GM18861 (cell line): ENCODE results near the gene GALNT2.

Experiments used
- ATAC-seq: cut with Tn5 transposase; IDR thresholded peaks from one replicate; pipeline ENCODE4 v1.9.1; 2021; ENCODE audit not compliant: unreplicated experiment

GALNT2 gene

GRCh38 chr1:230071316-230071715 lies 4.3 kb downstream of the GALNT2 start:
- no peak for ATAC-seq

- ATAC-seq = no peak
Measured at GRCh38 chr1:230072296-230072695, 5.3 kb downstream of the GALNT2 start.

DNA sequence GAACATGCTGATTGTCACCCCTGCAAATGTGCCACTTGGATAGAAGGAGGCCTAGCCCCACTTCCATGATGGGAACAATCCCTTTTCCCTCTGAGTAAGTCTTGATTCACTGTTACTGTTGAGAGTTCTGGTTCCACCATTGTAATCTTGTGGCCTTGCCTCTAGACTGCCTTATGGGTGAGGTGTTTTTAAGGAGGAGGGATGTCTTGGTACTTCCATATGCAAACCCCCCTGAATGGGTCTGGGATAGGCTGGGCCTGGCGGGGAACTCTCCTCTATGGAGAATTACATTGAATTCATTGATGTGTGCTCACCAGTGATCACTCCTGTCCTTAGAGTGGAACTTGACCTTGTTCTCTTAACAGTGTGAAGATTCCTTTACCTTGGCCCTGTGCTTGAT lies 5.8 kb downstream of the GALNT2 start:
- no peak for ATAC-seq

DNA sequence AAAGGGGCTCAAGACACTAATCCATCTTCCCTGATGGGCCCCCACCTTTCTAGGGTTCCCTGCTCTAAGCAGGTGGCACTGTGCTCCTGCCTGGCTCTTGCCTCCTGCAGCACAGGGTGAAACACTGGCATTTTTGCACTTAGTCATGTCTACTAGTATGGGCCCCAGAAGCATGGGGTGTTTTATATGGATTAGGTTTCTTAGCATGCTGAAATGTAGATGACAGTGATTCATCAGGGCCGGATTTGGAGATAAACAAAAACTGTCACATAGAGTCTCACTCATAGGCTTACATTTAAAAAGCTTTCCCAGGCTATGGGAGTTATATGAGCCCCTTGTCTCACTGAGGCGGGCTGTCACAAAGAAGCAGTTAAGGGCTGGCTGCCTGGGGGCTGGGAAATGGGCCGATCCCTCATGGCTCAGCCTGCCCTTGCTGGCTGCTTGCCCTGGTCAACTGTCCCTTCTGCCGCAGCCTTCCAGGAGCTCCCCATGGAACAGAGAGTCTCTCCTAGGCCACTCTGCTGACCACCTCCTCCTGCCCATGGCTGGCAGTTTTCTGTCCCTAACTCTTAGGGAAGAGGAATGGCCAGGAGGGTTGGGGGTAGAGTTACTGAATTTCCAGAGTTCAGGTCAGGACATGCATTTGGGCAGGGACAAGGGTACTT lies 6.5 kb downstream of the GALNT2 start:
- no peak for ATAC-seq

- no peak for ATAC-seq
Measured at GRCh38 chr1:230074270-230074669, 7.2 kb downstream of the GALNT2 start.

DNA sequence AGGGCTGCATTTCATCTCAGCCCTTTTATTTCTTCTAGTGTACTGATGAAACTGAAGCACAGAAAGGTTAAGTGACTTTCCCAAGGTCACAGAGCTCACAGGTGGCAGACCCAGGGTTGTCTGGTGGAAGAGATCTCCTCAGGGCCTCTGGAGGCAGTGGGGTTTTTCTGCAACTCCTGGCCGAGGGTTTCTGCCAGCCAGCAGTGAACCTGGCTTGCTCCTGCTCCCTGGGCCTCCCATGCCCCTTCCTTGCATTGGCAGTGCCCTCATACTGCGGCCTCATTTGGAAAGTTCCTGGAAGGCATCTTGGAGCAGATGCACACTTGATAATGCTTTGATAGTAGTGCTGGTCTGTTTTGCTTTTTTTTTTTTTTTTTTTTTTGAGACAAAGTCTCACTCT lies 7.7 kb downstream of the GALNT2 start:
- no peak for ATAC-seq

- ATAC-seq = no peak
Measured at GRCh38 chr1:230076121-230076520, 9.1 kb downstream of the GALNT2 start.

GRCh38 chr1:230077011-230077410 lies 10.0 kb downstream of the GALNT2 start:
- ATAC-seq = no peak

GRCh38 chr1:230077436-230078213 lies 10.6 kb downstream of the GALNT2 start:
- ATAC-seq = no peak

- no peak for ATAC-seq
Measured at GRCh38 chr1:230079199-230080024, 12.4 kb downstream of the GALNT2 start.

DNA sequence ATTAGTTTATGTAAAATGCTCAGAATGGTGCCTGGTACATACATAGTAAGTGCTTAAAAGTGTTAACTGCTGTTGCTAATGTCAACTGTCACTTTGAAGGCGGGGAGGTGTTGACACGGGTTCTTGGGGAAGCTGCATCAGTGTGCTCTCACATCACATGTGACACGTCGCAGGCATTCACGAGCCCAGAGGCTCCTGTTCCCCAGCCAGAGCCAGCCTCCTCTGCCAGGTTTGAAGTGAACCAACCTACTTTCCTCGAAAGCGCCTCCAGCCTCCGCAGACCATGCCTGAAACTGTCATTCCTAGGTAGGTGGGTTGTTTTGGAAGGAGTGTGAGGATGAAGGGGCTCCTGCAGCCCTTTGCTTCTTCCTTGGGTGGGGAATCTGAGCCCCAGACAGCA lies 13.8 kb downstream of the GALNT2 start:
- ATAC-seq = no peak

DNA sequence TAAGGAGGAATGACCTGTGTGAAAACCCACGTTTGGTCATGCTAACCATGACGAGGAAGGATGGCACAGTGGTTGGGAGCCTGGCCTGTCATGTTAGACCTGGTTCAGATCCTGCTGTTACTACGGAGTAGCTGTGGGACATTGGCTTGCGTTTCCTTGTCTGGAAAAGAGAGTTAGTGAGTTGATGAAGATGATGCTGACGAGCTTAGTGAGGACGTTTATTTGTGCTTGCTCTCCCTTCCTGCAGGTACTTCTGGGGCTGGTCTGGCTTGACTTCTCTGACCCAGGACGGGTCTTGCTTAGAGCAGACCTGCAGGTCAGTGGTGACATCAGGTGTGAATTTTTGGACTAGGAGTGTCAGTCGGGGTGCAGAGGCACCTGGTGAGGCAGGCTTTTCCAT lies 14.7 kb downstream of the GALNT2 start:
- ATAC-seq = no peak

- no peak for ATAC-seq
Measured at GRCh38 chr1:230082211-230082610, 15.2 kb downstream of the GALNT2 start.

GRCh38 chr1:230083053-230083452 lies 16.0 kb downstream of the GALNT2 start:
- no peak for ATAC-seq

GRCh38 chr1:230083746-230084407 lies 16.8 kb downstream of the GALNT2 start:
- ATAC-seq = no peak

GRCh38 chr1:230084408-230085177 lies 17.6 kb downstream of the GALNT2 start:
- peak; percentile 60 for ATAC-seq

- no peak for ATAC-seq
Measured at GRCh38 chr1:230085178-230085515, 18.1 kb downstream of the GALNT2 start.

GRCh38 chr1:230086151-230086550 lies 19.1 kb downstream of the GALNT2 start:
- ATAC-seq = no peak

GRCh38 chr1:230087028-230087716 lies 20.1 kb downstream of the GALNT2 start:
- ATAC-seq = no peak

GRCh38 chr1:230087717-230088105 lies 20.7 kb downstream of the GALNT2 start:
- no peak for ATAC-seq
